HepG2 (cell line): ENCODE results near the gene KIAA1328.

Experiments used
- BRCA1 ChIP-seq: sonication (generic); formaldehyde crosslinking; IDR thresholded peaks from 2 replicates; pipeline ENCODE4 v1.4.0; 2020; ENCODE audit warnings: missing genetic modification reagents
- BRF2 ChIP-seq: sonication (generic); formaldehyde crosslinking; IDR thresholded peaks from 2 replicates; pipeline ENCODE4 v1.8.1; 2022; ENCODE audit warnings: mild to moderate bottlenecking, missing genetic modification reagents
- CTCF ChIP-seq: sonication (generic); formaldehyde crosslinking; IDR thresholded peaks from 2 replicates; pipeline ENCODE4 v1.5.0; 2020; ENCODE audit warnings: mild to moderate bottlenecking, missing genetic modification reagents, moderate library complexity
- DPF2 ChIP-seq: sonication (generic); formaldehyde crosslinking; IDR thresholded peaks from 2 replicates; pipeline ENCODE4 v1.4.0; 2020; ENCODE audit warnings: mild to moderate bottlenecking, low read depth, missing genetic modification reagents, borderline replicate concordance
- EZH2 ChIP-seq: conservative IDR thresholded peaks from 2 replicates; pipeline ENCODE4 v1.6.1; 2012; ENCODE audit warnings: mild to moderate bottlenecking, low read depth, low read length, moderate library complexity
- HCFC1 ChIP-seq: fragments of 150-350 bp; IDR thresholded peaks from 2 replicates; pipeline ENCODE4 v1.6.1; 2014; ENCODE audit warnings: low read depth, low read length
- KLF16 ChIP-seq, 2 experiments: sonication (generic) in 1 of 2; formaldehyde crosslinking in 1 of 2; IDR thresholded peaks; 2 replicates each; pipeline versions ENCODE4 v1.6.1 to v1.8.0; 2016 to 2023; ENCODE audit warnings: missing genetic modification reagents in 2 of 2, missing compliant biosample characterization in 1 of 2
- MXI1 ChIP-seq: IDR thresholded peaks from 3 replicates; pipeline ENCODE4 v1.6.1; 2012; ENCODE audit warnings: low read depth, low read length, inconsistent platforms, borderline replicate concordance
- NR3C1 ChIP-seq: sonication (generic); formaldehyde crosslinking; IDR thresholded peaks from 2 replicates; pipeline ENCODE4 v1.4.0; 2020; ENCODE audit warnings: missing genetic modification reagents

- TF ChIP-seq DPF2 (CRISPR knock-in tag): no peak
- TF ChIP-seq CTCF (CRISPR knock-in tag): no peak
- TF ChIP-seq MXI1: no peak
- TF ChIP-seq EZH2: no peak
- no peak for TF ChIP-seq NR3C1 (CRISPR knock-in tag)
- no peak for TF ChIP-seq BRF2 (CRISPR knock-in tag)
- no peak for TF ChIP-seq BRCA1 (CRISPR knock-in tag)
- TF ChIP-seq KLF16 (CRISPR knock-in tag; IDR thresholded peaks at IDR 0.05): no peak
- TF ChIP-seq HCFC1: no peak
These were observed 332.6 kb downstream of the KIAA1328 start for GRCh38 chr18:37161491-37161890.
